KMS-11 (cell line): Measurements from ENCODE around the gene SNRPD1.
"Not testable (repeated sequence)": the region's sequence is repeated elsewhere in the genome, so short reads cannot be mapped to it uniquely, and the experiment has no call there.

ENCODE experiments used
- H2AFZ ChIP-seq: fragments of 200-600 bp; sonication (generic); 2 replicates; pipeline ENCODE4 v1.6.1; 2016; ENCODE audit warnings: antibody characterized with exemption, mixed run types, low read depth
- H3K27ac ChIP-seq: fragments of 200-600 bp; sonication (generic); 2 replicates; pipeline ENCODE4 v1.6.1; 2016; ENCODE audit warnings: mild to moderate bottlenecking, mixed run types
- H3K27me3 ChIP-seq: fragments of 200-600 bp; sonication (generic); 2 replicates; pipeline ENCODE4 v1.6.1; 2017; ENCODE audit warnings: mild to moderate bottlenecking, low read depth, mixed run types, moderate library complexity; ENCODE audit not compliant: insufficient read depth
- H3K36me3 ChIP-seq: fragments of 200-600 bp; sonication (generic); 2 replicates; pipeline ENCODE4 v1.6.1; 2017; ENCODE audit warnings: mild to moderate bottlenecking, mixed run types; ENCODE audit not compliant: insufficient read depth
- H3K4me1 ChIP-seq: fragments of 200-600 bp; sonication (generic); 2 replicates; pipeline ENCODE4 v1.6.1; 2016; ENCODE audit warnings: mild to moderate bottlenecking, low read depth, mixed run types; ENCODE audit not compliant: poor library complexity, severe bottlenecking
- H3K4me2 ChIP-seq: fragments of 200-600 bp; sonication (generic); 2 replicates; pipeline ENCODE4 v1.7.0; 2016; ENCODE audit warnings: mild to moderate bottlenecking, mixed run types
- H3K4me3 ChIP-seq: fragments of 200-600 bp; sonication (generic); IDR thresholded peaks from 2 replicates; pipeline ENCODE4 v1.6.1; 2017; ENCODE audit warnings: low read depth, low read length, mixed read lengths; ENCODE audit not compliant: insufficient read depth
- H3K79me2 ChIP-seq: fragments of 200-600 bp; sonication (generic); 2 replicates; pipeline ENCODE4 v1.6.1; 2016; ENCODE audit warnings: low read depth, mixed run types; ENCODE audit not compliant: insufficient read depth
- H3K9ac ChIP-seq: fragments of 200-600 bp; sonication (generic); 2 replicates; pipeline ENCODE4 v1.6.1; 2016; ENCODE audit warnings: mild to moderate bottlenecking, mixed run types
- H4K20me1 ChIP-seq: fragments of 200-600 bp; sonication (generic); 2 replicates; pipeline ENCODE4 v1.6.1; 2016; ENCODE audit warnings: mild to moderate bottlenecking, mixed run types; ENCODE audit not compliant: insufficient read depth
- TF ChIP-seq, protein P1 (sequence below): fragments of 200-600 bp; sonication (generic); conservative IDR thresholded peaks from 2 replicates; pipeline ENCODE4 v1.6.1; 2017; ENCODE audit warnings: low read depth, mild to moderate bottlenecking, antibody characterized with exemption, low read length, moderate library complexity, mixed read lengths

Gene SNRPD1

DNA sequence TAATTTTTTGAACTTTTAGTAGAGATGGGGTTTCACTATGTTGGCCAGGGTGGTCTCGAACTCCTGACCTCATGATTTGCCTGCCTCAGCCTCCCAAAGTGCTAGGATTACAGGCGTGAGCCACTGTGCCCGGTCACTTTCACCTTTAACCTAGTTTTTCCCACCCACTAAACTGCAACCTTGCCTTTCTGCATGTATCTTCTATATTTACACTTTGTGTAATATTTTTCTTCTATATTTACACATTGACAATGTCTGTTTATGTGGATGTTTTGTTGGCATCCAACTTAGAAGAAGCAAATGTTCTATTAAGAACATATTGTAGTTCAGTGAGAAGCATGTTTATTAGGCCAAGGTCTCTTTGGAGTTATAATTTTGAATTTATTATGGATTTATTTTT lies 26.7 kb downstream of the SNRPD1 start:
- H3K9ac ChIP-seq: no peak overlapping the region
- no peak overlapping the region for H3K4me3 ChIP-seq
- TF ChIP-seq, protein P1, sequence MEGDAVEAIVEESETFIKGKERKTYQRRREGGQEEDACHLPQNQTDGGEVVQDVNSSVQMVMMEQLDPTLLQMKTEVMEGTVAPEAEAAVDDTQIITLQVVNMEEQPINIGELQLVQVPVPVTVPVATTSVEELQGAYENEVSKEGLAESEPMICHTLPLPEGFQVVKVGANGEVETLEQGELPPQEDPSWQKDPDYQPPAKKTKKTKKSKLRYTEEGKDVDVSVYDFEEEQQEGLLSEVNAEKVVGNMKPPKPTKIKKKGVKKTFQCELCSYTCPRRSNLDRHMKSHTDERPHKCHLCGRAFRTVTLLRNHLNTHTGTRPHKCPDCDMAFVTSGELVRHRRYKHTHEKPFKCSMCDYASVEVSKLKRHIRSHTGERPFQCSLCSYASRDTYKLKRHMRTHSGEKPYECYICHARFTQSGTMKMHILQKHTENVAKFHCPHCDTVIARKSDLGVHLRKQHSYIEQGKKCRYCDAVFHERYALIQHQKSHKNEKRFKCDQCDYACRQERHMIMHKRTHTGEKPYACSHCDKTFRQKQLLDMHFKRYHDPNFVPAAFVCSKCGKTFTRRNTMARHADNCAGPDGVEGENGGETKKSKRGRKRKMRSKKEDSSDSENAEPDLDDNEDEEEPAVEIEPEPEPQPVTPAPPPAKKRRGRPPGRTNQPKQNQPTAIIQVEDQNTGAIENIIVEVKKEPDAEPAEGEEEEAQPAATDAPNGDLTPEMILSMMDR: no peak
- H3K27me3 ChIP-seq: no peaks in the 10 kb centered on the region
- H3K36me3 ChIP-seq: no peaks in the 10 kb centered on the region
- H2AFZ ChIP-seq: no peak overlapping the region
- no peaks in the 10 kb centered on the region for H3K79me2 ChIP-seq
- H4K20me1 ChIP-seq: no peaks in the 10 kb centered on the region
- H3K4me2 ChIP-seq: no peak overlapping the region
- no peaks in the 10 kb centered on the region for H3K4me1 ChIP-seq
- no peak overlapping the region for H3K27ac ChIP-seq

DNA sequence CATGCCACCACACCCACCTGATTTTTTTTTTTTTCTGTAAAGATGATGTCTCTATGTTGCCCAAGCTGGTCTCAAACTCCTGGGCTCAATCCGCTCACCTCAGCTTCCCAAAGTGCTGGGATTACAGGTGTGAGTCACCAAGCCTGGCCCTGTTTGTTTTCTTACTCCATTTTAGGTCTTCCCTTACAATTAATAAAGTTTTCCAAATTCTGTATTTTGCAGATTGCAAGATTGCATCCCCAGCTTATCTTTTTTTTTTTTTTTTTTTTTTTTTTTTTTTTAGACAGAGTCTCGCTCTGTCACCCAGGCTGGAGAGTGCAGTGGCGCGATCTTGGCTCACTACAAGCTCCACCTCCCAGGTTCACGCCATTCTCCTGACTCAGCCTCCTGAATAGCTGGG lies 28.3 kb downstream of the SNRPD1 start:
- not testable (repeated sequence) for H2AFZ ChIP-seq, H3K9ac ChIP-seq

DNA sequence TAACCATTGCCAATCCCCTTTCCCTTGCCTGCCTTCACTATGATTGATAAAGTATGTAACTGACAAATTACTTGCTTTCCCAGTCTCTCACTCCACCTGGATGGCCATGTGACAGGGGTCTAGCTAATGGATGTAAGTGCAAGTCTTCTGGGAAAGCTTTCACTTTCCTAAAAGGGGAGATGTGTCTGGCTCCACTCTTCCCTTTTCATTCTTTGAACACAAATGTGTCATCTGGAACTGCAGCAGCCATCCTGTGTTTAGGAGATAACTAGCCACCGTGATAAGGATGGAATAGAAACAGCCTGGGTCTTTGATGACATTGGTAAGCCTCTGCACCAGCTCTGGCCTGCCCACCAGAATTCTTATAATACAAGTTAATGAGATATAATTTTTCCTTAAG lies 38.2 kb downstream of the SNRPD1 start:
- Histone ChIP-seq H3K79me2 (no peaks in the 10 kb centered on the region), H3K4me2 (no peak overlapping the region), H2AFZ (no peak overlapping the region), H3K9ac (no peak overlapping the region), H3K27ac (no peak overlapping the region), H4K20me1 (no peaks in the 10 kb centered on the region), H3K4me3 (no peak overlapping the region), H3K4me1 (peaks cover 19% of the 10 kb centered on the region), H3K36me3 (no peaks in the 10 kb centered on the region), H3K27me3 (no peaks in the 10 kb centered on the region)
- TF ChIP-seq, protein P1: no peak

More for the DNA sequence above, 28.3 kb downstream of the SNRPD1 start:
- H3K4me3 ChIP-seq, H3K4me1 ChIP-seq, H3K79me2 ChIP-seq, H3K36me3 ChIP-seq, H3K27ac ChIP-seq, H4K20me1 ChIP-seq, H3K4me2 ChIP-seq, H3K27me3 ChIP-seq: not testable (repeated sequence)

DNA sequence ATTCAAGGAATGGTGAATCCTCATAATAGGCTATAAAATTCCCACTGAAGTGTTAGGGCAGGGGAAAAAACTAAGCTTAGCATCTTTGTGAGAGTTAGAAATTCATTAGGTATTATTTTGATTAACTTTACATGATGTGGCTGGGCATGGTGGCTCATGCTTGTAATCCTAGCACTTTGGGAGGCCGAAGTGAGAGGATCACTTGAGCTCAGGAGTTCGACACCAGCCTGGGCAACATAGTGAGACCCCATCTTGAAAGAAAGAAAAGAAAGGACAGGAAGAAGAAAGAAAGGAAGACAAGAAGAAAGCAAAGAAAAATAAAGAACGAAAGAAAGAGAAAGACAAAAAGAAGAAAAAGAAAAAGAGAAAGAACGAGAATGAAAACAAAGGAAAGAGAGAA lies 40.0 kb downstream of the SNRPD1 start:
- Histone ChIP-seq H3K4me3 (no peak overlapping the region), H3K9ac (no peak overlapping the region), H3K79me2 (no peaks in the 10 kb centered on the region), H3K36me3 (no peaks in the 10 kb centered on the region), H3K4me2 (no peak overlapping the region), H3K27ac (no peak overlapping the region), H3K27me3 (no peaks in the 10 kb centered on the region), H4K20me1 (no peaks in the 10 kb centered on the region), H3K4me1 (peaks cover 34% of the 10 kb centered on the region), H2AFZ (no peak overlapping the region)
- TF ChIP-seq, protein P1: no peak

DNA sequence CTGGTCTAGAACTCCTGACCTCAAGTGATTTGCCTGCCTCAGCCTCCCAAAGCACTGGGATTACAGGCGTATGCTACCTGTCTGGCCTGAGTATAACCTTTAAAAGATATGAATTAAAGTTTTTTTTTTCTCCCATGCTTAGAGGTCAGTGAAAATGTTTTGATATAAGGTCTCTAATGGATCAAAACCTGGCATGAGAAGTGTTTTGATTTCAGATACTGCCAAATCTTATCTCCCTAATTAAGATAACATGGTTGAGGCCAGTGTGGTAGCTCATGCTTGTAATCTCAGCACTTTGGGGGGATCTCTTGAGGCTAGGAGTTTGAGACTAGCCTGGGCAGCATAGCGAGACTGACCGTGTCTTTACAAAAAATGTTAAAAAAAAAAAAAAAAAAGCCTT lies 41.2 kb downstream of the SNRPD1 start:
- H2AFZ ChIP-seq: no peak overlapping the region

More for the DNA sequence above, 41.2 kb downstream of the SNRPD1 start:
- Histone ChIP-seq H3K27ac (no peak overlapping the region; the same call in 1 of the 2 replicates), H3K4me3 (no peak overlapping the region), H3K79me2 (no peaks in the 10 kb centered on the region), H3K9ac (no peak overlapping the region), H3K36me3 (no peaks in the 10 kb centered on the region), H3K4me2 (no peak overlapping the region; the same call in 1 of the 2 replicates), H3K27me3 (no peaks in the 10 kb centered on the region), H3K4me1 (peaks cover 34% of the 10 kb centered on the region), H4K20me1 (no peaks in the 10 kb centered on the region)
- TF ChIP-seq, protein P1: no peak
